HEK293 (cell line): ENCODE data around the gene DGCR8.
"Not testable (repeated sequence)": the region's sequence is repeated elsewhere in the genome, so short reads cannot be mapped to it uniquely, and the experiment has no call there.

Experiments
- BCL11A ChIP-seq: fragments of 450-650 bp; formaldehyde crosslinking; IDR thresholded peaks from 2 replicates; pipeline ENCODE4 v1.5.1; 2016; ENCODE audit warnings: low read depth, missing biosample characterization, missing genetic modification characterization
- CTCF ChIP-seq: fragments of 450-650 bp; formaldehyde crosslinking; IDR thresholded peaks from 2 replicates; pipeline ENCODE4 v1.5.1; 2016; ENCODE audit warnings: missing biosample characterization, missing genetic modification characterization
- SP7 ChIP-seq: fragments of 450-650 bp; formaldehyde crosslinking; IDR thresholded peaks from 2 replicates; pipeline ENCODE4 v1.5.1; 2016; ENCODE audit warnings: missing biosample characterization, missing genetic modification characterization
- YY1 ChIP-seq: fragments of 450-650 bp; formaldehyde crosslinking; IDR thresholded peaks from 2 replicates; pipeline ENCODE4 v1.5.1; 2018; ENCODE audit warnings: missing biosample characterization, missing genetic modification characterization
- ZBTB10 ChIP-seq: fragments of 450-650 bp; formaldehyde crosslinking; IDR thresholded peaks from 2 replicates; pipeline ENCODE4 v1.5.1; 2016; ENCODE audit warnings: missing biosample characterization, missing genetic modification characterization
- ZNF239 ChIP-seq: fragments of 450-650 bp; formaldehyde crosslinking; IDR thresholded peaks from 2 replicates; pipeline ENCODE4 v1.5.1; 2016; ENCODE audit warnings: missing biosample characterization, missing genetic modification characterization
- ZNF24 ChIP-seq: fragments of 450-650 bp; formaldehyde crosslinking; IDR thresholded peaks from 2 replicates; pipeline ENCODE4 v1.5.1; 2016; ENCODE audit warnings: missing biosample characterization, missing genetic modification characterization
- ZNF311 ChIP-seq: fragments of 450-650 bp; formaldehyde crosslinking; IDR thresholded peaks from 2 replicates; pipeline ENCODE4 v1.5.1; 2017; ENCODE audit warnings: missing biosample characterization, missing genetic modification characterization, borderline replicate concordance
- ZNF366 ChIP-seq: fragments of 450-650 bp; formaldehyde crosslinking; conservative IDR thresholded peaks from 2 replicates; pipeline ENCODE4 v1.5.1; 2016; ENCODE audit warnings: missing biosample characterization, missing genetic modification characterization
- ZNF449 ChIP-seq: fragments of 450-650 bp; formaldehyde crosslinking; IDR thresholded peaks from 2 replicates; pipeline ENCODE4 v1.5.1; 2017; ENCODE audit warnings: missing biosample characterization, mild to moderate bottlenecking, missing genetic modification characterization, moderate library complexity
- ZNF768 ChIP-seq: fragments of 450-650 bp; formaldehyde crosslinking; IDR thresholded peaks from 2 replicates; pipeline ENCODE4 v1.5.1; 2018; ENCODE audit warnings: missing biosample characterization, mild to moderate bottlenecking, missing genetic modification characterization
- ZNF785 ChIP-seq: fragments of 450-650 bp; formaldehyde crosslinking; IDR thresholded peaks from 2 replicates; pipeline ENCODE4 v1.5.1; 2016; ENCODE audit warnings: missing biosample characterization, missing genetic modification characterization
- ZNF830 ChIP-seq: fragments of 450-650 bp; IDR thresholded peaks from 2 replicates; pipeline ENCODE4 v1.5.0; 2018; ENCODE audit warnings: missing biosample characterization, missing genetic modification characterization, low read depth, mild to moderate bottlenecking, moderate library complexity
- TF ChIP-seq, protein P1 (sequence below): fragments of 450-650 bp; formaldehyde crosslinking; IDR thresholded peaks from 2 replicates; pipeline ENCODE4 v1.5.1; 2016; ENCODE audit warnings: missing biosample characterization, missing genetic modification characterization

- TF ChIP-seq CTCF (tag by site-specific recombination); ZNF311; ZNF449 (tag by site-specific recombination); ZBTB10 (tag by site-specific recombination); BCL11A (tag by site-specific recombination); YY1; ZNF366 (tag by site-specific recombination); ZNF785 (tag by site-specific recombination); ZNF239 (tag by site-specific recombination); ZNF830 (tag by site-specific recombination); SP7 (tag by site-specific recombination); ZNF24 (tag by site-specific recombination); ZNF768 (tag by site-specific recombination): not testable (repeated sequence)
- TF ChIP-seq, protein P1, sequence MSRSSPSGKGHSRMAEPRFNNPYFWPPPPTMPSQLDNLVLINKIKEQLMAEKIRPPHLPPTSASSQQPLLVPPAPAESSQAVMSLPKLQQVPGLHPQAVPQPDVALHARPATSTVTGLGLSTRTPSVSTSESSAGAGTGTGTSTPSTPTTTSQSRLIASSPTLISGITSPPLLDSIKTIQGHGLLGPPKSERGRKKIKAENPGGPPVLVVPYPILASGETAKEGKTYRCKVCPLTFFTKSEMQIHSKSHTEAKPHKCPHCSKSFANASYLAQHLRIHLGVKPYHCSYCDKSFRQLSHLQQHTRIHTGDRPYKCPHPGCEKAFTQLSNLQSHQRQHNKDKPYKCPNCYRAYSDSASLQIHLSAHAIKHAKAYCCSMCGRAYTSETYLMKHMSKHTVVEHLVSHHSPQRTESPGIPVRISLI = not testable (repeated sequence)
Measured at GRCh38 chr22:20067384-20067682, 12.7 kb upstream of the DGCR8 start.
